Measurements from ENCODE around the gene OSBPL5.
A peak's percentile ranks its signal among the peaks of the same experiment; 100 is the strongest.

OSBPL5 gene

DNA sequence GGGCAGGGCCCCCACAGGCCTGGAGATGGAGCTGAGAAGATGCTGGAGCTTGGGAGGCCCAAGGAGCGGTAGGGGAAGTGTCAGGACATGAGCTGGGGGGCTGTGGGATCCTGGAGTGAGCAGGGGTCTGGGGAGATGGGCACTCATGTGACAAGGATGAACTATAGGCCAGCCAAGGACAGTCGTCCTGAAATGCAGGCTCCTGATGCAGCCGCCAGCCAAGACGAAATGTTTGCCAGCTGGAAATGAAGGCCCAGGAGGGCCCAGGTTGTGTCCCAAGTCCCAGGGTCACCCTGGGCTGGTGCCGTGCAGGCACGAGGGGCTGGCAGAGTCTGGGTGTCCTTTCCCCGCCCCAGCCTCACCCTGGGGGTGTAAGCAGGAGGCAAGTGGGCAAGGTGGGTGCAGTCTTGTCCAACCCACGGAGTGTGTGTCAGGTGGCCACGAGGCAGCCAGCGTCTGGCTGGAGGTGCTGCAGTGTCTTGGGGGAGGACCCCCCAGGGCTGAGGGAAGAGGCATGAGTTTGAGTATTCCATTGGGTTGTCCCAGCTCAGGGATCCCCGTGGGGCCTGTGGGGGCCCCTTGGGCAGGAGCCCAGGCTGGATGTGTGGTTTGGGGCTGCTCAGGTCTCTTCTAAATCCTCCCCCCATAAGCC is 32.1 kb upstream of the OSBPL5 start:
- DNase-seq, result no peak

DNA sequence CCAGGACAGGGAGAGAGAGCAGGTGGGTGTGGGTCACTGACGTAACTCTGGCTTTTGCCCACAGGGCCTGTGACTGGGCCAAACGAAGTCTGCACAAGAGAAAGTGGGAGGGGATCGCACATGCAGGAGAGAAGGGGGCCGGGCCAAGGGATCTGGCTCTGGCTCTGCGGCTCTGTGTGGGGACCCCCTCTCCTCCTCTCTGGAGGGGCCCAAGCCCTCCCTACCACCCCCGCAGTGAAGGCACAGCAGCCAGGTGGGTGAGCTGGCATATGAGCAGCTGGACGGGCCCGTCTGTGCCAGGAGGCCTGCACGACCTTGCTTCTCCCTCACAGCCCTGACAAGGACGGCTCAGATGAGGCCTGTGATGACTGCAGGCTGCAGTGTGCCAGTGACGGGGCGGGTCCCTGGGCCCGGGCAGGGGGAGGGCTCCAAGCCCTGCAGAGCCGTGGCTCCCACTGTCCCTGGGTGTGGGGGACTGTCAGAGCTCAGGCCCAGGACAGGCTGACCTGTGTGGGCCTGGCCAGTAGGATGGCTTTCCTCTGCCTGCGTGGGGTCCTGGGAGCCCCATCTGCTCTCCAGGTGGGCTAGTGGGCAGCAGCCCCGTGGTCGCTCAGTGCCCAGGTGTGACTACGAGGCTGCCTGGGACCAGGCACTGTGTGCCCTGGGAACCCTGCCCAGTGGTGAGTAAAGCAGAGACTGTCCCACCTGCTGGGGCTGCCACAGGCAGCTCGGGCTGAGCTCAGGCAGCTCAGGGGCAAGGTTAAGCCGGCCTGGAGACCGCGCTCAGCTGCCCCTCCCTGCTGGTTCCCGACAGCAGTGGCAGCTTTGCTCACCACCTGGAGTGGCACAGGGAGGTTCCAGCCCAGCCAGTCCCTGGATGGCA is 31.3 kb upstream of the OSBPL5 start:
- DNase-seq, result no peak

DNA sequence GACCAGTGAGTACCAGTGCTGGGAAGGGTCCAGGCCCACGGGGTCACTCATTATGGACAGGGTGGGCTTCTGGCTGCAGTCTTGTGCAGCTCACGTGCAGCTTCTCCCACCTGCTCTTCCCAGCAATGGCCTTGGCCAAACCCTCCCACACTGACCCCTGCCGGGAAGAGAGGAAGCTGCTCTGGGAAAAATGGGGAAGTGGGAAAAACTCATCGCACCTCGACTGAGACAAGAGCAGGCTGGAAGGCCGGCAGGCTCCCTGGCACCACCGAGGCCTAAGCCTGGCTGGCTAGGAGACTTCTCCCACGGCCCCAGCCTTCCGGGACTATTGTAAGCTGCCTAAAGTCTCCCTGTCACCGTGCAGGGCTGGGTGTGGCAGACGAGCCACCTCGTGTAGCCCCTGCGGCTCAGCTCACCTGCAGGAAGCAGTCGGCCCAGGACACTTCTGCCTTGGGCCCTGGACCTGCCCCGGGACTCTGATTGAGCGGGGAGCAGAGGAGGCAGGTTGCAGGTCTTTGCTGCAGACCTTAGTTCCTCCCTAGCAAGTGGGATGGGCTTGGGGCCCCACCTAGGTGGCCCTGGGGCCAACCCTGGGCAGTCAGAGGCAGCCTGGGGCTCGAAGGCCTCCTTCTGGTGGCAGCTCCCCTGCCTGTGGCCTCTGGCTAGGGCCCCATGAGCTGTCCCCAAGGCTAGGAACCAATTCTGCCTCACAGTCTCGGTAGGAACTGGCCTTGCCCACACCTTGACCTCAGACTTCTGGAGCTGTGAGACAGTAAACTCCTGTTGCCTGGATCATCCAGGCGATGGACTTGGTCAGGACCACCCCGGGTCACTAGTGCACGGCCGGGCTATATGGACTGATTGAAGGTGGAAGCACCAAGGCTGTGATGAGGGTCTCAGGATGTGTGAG is 30.4 kb upstream of the OSBPL5 start:
- DNase-seq, result peak; percentile 73

DNA sequence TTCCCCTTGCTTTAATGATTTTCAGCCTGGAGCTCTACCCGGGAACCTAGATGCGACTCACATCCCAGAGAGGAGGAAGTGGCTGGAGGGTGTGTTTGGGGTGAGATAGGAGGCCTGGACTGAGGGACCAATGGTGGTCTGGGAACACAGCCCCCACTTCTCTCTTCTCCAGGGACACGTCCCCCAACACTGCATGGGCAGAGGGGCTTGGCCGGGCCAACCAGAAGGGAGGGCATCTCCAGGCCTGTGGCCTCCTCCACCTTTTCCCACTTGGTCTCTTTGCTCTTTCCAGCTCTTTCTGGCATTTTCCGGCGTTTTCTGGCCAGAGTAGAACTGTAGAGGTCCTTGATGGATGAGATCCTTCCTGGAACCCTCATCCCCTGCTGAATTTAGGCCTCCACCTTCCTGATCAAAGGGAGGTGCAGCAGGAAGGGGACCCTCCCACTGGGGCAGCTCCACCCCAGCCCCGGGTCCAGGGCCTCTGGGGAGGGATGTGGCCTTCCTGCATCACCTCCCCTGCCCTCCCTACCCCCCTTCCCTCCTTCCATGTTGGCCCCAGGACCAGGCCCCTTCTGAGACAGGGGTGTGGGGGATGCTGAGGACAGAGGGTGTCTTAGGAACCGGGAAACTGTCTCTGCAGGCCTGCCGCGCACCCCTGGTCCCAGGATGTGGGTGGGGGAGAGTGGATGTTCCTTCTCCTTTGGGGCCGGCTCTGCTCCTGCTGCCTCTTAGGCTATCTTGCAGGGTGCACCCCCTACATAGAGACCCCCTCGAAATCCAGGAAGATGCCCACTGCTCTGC is 29.1 kb upstream of the OSBPL5 start:
- DNase-seq, result no peak

DNA sequence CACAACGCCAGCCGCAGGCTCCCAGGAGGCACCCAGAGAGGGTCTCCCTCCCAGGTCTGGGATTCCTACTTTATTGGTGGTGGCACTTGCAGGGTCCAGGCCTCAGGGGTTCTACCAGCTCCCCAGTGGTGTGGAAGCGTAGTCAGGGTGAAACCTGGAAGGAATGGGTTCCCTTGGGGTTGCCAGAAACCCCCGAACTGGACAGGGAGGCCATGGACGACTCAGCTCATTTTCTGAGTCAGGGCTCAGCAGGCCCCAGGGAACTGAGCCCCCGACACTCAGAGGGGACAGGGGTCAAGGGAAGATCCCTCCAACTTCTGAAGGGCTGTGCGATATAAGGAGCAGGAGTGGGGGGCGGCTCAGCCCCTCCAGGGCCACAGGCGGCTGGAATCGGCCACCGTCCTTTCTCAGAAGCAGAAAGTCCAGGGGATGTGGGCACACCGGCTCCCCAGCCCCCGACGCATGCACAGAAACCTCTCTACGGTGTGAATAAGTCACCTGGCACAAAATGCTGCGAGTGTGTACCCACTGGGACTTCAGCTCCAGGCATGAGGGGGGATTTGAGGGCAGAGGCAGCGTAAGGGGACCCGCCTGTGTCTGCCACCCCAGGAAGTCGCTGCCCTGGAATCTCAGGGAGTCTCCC is 28.4 kb upstream of the OSBPL5 start:
- no peak for DNase-seq

DNA sequence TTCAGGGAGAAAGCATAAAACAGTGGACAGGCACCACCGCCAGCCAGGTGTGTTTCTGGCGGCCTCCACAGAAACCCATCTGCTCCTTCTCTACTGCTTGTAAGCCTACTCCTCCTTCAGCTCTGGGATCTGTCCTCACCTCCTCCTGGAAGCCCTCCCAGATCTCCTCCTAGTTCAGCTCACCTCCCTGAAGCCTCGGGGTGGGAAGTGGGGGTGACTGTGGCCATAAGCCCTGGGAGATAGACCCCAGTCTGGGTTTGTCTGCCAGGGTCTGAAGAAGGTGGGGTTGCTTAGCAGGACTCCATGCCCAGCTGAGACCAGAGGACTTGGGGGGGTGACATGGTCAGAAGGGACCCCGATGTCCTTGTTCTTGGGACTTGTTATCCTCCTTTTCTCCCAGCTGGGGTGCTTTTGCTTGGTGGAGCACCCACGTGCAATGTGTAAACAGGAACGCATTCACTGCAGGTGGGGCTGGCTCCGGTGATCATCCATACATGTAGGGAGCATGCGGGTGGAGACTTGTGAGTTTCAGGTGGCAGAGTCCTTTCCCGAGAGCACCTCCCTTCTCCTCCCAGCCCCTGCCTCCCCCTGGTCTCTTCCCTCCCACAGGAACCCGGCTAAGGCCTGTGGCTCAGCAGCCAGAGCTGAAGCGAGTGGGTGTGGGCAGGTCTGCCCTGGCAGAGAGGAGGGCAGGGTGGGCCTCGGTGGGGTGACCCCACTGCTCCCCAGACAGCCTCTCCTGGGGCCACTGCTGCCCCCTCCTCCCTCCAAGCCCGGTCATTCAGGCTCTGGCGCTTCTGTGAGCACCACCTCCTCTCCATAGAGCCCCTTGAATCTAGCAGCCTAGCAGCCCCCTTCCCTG is 27.6 kb upstream of the OSBPL5 start:
- DNase-seq, result no peak

DNA sequence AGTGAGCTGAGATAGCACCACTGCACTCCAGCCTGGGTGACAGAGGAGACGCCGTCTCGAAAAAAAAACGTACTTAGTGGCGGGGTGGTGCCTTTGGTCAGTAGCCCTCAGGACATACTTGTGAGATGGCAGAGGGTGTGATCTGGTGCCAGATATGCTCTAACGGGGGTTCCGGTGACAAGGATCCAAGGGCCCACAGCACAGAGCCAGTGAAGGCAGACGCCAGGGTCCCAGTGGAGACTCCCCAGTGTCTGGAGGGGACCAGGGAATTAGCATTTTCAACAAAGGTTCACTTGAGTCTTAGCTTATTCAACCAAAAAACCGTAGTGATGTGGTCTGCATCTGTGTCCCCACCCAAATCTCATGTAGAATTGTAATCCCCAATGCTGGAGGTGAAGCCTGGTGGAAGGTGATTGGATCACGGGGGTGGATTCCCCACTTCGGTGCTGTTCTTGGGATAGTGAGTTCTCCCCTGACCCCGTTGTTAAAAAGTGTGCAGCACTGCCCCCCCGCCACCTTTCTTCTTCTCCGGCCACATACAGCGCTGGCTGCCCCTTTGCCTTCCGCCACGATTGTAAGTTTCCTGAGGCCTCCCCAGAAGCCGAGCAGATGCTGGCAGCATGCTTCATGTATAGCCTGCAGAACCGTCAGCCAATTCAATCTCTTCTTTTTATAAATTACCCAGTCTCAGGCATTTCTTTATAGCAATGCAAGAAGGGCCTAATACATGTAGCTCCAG is 26.6 kb upstream of the OSBPL5 start:
- DNase-seq, result no peak

DNA sequence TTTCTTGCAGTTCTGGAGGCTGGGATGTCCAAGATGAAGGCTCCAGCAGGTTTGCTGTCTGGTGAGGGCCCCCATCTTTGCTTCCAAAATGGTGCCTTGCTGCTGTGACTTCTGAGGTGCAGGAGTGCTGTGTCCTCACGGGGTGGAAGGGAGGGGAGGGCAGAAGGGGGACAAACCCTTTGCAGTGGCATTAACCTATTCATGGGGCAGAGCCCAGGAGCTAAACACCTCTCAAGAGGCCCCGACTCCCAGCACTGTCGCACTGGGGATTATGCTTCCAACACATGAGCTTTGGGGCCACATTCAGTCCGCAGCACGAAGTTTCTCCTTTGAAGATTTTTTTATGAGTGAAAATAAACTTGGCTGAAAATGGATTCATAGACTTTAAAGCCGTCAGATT is 25.5 kb upstream of the OSBPL5 start:
- DNase-seq, result no peak

DNA sequence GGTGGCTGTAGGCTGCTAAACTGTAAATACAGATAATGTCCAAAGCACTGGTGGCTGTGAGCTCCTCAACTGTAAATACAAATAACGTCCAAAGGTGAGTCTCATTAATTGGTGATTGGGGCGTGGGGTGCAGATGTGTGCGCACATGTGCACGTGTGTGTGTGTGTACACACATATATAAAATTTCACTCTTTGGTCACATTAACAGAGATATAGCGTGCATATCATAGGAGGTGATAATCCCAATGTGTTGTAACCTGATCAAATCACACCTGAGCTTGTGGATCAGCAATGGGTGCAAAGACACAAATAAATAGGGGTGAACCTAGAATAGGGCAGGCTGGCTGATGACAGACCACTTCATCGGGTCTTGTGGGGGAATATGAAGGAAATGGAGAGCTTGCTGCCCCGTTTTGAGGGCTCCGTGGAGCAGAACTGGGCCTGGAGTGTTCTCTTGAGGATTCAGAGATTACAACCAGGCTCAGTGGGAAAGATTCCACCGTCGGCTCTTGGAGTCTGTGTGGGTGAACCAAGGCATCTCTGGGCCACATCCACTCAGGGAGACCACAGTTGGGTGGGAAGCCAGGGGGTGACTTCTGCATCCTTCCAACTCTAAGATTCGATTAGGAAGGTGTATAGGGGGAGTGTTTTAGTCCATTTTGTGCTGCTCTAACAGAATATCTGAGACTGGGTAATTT is 24.9 kb upstream of the OSBPL5 start:
- DNase-seq, result no peak

DNA sequence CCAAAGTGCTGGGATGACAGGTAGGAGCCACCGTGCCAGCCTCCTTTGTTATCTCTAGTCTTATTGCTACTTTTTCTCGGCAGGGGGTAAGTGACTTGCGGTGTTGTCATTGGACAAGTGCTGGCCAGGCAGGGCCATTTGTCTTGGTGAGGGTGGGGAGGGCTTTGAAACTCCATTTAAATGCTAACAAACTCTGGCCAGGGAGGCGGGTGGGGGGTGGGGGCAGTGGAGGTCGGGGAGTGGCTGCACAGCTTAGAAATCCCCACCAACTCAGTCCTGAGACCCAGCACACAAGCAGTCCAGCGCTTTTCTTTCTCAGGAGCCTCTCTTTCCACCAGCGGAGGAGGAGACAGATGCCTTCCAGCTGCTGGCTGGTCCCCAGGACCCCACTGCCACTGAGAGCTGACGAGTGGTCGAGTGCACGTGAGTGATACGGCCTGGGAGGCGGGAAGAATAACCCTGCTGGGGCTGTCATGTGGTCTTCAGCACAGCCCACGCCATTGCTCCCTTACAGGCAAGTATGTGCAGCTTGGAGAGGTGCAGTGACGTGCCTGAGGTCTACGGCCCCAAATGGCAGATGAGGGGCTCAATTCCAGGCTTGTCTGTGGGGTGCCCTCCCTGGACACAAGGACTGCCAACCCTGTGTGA is 24.2 kb upstream of the OSBPL5 start:
- DNase-seq, result no peak

DNA sequence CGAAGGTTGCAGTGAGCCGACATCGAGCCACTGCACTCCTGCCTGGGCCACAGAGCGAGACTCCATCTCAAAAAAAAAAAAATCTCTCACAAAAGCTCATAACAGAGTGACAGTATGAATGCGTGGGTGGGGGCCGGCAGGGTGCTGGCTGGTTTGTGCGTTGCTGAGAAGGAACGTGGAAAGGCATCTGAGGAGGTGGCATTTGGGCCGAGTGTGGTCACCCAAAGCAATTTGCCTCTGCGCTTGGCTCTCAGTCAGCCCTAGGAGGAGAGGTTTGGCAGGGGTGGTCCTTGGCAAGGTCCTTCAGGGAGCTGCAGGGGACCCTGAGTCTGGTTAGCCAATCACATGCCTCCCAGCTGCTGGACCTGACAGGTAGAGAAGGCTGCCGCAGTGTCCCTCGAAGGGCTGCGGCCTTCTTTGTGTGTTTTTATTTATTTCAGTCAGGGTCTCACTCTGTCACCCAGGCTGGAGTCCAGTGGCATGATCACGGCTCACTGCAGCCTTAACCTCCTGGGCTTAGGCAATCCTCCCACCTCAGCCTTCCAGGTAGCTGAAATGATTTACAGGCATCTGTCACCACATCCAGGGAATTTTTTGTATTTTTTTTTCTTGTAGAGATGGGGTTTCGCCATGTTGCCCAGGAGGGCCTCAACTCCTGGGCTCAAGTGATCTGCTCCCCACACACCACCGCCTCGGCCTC is 23.5 kb upstream of the OSBPL5 start:
- DNase-seq, result no peak

DNA sequence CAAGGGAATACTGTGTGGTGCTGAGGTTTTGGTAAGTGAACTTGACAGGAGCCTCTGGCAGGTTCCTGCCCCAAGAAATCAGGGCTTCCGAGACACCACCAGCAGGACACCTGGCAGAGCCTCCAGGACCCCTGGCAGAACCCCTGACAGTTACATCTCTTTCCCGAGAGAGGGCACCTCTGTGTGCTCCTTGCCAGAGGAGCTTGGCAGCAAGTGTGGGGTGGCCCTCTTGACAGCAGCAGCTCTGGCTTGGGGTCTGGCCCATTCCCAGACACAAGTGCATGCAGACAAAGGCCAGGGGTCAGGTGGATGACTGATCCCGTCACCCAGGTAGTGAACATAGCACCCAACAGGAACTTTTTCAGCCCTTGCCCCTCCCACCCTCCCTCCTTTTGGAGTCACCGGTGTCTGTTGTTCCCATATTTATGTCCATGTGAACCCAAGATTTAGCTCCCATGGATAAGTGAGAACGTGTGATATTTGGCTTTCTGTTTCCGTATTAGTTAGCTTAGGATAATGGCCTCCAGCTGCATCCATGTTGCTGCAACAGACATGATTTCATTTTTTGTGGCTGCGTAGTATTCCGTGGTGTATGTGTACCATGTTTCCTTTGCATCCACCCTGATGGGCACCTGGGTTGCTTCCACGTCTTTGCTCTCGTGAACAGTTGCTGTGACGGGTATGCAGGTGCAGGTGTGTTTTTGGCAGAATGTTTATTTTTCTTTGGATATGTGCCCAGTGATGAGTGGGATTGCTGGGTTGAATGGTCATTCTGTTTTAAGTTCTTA is 21.2 kb upstream of the OSBPL5 start:
- no peak for DNase-seq

DNA sequence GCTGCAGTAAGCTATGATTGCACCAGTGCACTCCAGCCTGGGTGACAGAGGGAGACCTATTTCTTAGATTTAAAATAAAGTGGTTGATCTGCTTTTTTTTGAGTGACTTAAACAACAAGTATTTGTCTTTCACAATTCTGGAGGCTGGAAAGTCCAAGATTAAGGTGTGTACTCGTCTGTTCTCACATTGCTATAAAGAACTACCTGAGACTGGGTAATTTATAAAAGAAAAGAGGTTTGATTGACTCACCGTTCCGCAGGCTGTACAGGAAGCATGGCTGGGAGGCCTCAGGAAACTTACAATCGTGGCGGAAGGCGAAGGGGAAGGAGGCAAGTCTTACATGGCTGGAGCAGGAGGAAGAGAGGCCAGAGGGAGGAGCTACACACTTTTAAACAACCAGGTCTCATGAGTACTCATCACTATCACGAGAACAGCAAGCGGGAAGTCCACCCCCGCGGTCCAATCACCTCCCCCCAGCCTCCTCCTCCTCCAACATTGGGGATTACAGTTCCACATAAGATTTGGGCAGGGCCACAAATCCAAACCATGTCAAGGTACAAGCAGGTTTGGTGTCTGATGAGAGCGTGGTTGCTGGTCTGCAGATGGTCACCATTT is 19.7 kb upstream of the OSBPL5 start:
- DNase-seq, result no peak

DNA sequence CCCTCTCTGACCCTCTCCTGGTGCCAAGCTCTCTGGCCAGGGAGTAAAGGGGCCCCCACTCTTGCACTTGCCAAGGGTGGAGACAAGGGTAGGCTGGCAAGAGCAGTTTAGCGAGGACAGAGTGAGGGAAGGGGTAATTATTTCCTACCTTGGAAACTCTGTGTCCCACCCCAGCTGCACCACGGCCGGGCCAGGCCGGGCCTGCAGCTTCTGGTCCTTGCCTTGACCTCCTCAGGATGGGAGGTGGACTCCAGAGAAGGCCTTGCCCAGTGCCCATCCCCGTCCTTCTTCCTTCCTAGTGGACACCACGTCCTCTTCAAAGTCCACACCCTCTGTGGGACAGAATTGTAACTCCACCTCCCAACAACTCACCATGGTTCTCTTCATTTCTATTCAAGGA is 18.4 kb upstream of the OSBPL5 start:
- no peak for DNase-seq

DNA sequence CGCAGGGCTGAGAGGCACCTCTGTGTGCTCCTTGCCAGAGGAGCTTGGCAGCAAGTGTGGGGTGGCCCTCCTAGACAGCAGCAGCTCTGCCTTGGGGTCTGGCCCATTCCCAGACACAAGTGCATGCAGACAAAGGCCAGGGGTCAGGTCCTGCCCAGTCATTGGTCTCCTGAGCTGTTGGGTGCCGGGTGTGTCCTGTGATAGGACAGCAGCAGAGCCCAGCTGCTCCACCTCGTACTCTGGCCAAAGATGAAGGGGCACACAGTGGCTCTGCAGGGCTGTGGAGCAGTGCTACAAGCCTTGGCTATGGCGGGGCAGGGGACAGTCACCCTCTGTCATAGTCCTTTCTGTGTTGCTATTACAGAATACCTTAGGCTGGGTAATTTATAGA is 17.3 kb upstream of the OSBPL5 start:
- no peak for DNase-seq

DNA sequence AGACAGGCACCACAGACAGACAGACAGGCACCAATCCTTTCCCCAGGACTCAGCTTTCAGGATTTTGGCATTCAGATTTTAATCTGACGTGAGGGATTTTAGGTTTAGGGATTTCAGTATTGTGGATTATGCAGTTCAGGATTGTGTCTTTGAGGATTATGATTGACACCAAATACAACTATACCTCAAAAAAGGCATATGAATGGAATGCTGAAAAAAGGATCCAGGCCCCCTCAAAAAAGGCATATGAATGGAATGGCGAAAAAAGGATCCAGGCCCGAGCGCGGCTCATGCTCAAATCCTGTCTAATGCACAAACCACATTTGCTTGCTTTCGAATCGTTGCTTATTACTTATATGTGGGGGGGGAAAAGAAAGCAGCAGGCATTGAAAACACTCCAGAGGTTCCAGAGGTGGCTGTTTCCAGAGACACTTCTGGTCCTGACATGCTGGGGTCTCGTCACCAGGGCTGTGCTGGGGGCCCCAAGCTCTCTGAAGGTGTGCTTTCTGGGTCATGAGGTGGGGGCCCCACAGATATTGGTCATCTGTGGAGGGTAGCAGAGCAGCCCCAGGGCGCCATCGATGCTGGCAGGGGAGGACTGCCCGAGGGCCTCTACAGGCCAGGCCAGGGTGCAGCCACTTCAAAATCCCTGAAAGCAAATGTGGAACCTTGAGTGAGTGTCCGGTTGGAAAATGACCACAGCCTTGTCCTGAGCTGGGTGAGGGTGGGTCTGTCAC is 16.8 kb upstream of the OSBPL5 start:
- DNase-seq, result no peak
